ENCODE measurements around the gene FOXN3. TPM values are rescaled to one million over a fixed set of nuclear protein-coding genes. Genes with fewer than 3 reads are reported as not detected.
A peak's percentile ranks its signal among the peaks of the same experiment; 100 is the strongest.

Gene FOXN3
- total RNA-seq, 2 donors from 2014 or later: 61.2 to 84.1 TPM

DNA sequence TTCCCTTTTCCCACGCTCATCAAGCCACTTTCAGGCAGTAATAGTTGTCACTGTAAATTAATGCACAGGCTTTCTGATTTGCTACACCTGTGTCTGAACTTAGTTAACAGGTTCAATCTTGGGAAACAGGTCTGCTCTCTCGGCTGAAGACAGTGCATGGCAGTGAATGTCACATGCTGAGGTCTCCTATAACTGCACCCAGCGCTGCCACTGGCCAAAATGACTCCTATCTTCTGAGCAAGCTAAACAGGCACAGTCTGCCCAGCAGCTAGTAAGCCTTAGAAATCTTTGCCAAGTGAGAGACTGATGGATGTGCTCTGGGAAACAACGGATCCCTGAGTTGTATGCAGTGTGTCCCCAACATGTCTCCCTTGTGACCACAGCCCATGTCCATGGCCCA, 25.2 kb upstream of the FOXN3 start:
- H3K27me3 ChIP-seq (ENCODE audit: control insufficient read depth, insufficient read depth, low read length, poor library complexity, severe bottlenecking): no peaks in the 10 kb centered on the region
- H3K27me3 Mint-ChIP-seq (ENCODE audit: insufficient read depth): no peaks in the 10 kb centered on the region
- H3K4me1 Mint-ChIP-seq: peaks cover 29% of the 10 kb centered on the region
- peak overlapping the region; percentile 81 for H3K27ac Mint-ChIP-seq
- H3K9ac ChIP-seq (ENCODE audit: extremely low read depth, low read length, poor library complexity, severe bottlenecking): no peak overlapping the region
- H3K4me3 Mint-ChIP-seq: no peak overlapping the region
- no peak overlapping the region for H3K27ac ChIP-seq (ENCODE audit: low read depth, low read length)
- H3K36me3 ChIP-seq (ENCODE audit: control insufficient read depth, insufficient read depth, low read length): no peaks in the 10 kb centered on the region
- H3K4me1 ChIP-seq (ENCODE audit: control insufficient read depth, insufficient read depth, low read length): peaks cover 11% of the 10 kb centered on the region
- H3K9me3 ChIP-seq (ENCODE audit: control insufficient read depth, low read length): no peaks in the 10 kb centered on the region
- H3K4me3 ChIP-seq (ENCODE audit: low read length): no peak overlapping the region
- DNase-seq: no peak
- 89 to 97% methylated on average over 3 to 4 of the region's 4 CpGs for WGBS, 2 experiments (ENCODE audit: insufficient coverage in 1 of 2, insufficient read length in 1 of 2)
- H3K36me3 Mint-ChIP-seq (ENCODE audit: low read depth): peaks cover under 1% of the 10 kb centered on the region
- no peaks in the 10 kb centered on the region for H3K9me3 Mint-ChIP-seq
- TF ChIP-seq, protein P1, sequence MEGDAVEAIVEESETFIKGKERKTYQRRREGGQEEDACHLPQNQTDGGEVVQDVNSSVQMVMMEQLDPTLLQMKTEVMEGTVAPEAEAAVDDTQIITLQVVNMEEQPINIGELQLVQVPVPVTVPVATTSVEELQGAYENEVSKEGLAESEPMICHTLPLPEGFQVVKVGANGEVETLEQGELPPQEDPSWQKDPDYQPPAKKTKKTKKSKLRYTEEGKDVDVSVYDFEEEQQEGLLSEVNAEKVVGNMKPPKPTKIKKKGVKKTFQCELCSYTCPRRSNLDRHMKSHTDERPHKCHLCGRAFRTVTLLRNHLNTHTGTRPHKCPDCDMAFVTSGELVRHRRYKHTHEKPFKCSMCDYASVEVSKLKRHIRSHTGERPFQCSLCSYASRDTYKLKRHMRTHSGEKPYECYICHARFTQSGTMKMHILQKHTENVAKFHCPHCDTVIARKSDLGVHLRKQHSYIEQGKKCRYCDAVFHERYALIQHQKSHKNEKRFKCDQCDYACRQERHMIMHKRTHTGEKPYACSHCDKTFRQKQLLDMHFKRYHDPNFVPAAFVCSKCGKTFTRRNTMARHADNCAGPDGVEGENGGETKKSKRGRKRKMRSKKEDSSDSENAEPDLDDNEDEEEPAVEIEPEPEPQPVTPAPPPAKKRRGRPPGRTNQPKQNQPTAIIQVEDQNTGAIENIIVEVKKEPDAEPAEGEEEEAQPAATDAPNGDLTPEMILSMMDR (conservative IDR thresholded peaks at IDR 0.05): no peak

DNA sequence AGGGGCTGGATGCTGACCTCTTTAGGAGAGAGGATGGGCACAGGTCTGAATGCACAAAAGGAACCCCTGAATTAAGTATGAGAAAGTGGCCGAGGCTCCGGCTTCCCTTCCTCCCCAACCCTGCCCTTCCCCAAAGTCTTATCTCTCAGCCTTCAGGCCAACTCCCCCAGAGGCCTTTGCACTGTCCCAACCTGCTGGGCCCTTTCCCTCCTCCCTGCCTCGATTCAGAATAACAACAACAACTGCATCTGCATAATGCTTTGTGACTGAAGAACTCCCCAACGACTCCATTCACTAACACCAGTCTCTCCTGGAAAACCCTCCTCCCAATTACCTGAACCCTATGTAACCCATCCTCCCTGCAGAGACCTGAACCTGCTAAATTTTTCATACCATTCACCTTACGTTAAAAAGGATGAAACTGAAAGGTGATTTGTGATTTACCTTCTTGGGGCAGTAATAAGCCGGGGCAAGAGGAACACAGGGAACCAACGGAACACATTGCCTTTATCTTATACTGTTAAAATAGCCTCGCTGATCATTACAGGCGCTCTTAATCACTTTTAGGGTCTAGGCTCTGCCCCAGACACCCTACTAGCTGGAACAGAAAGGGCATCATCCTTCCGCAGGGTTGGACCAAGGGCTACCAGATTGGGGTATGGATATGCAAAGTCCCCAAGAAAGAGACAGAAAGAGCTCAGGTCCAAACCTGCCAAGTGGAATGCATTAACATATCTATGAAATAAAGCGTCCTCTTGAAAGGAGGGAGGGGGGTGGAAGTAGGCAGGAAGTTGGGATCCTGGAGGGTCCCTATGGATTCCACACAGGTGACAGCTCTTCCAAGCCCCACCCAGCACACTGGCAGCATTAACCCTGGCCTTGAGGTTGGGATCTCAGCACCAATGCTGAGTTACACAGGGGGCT, 24.2 kb upstream of the FOXN3 start:
- WGBS, 2 experiments (ENCODE audit: insufficient coverage in 1 of 2, insufficient read length in 1 of 2): 38 to 48% methylated on average over 8 to 11 of the region's 11 CpGs
- Histone ChIP-seq H3K36me3 (ENCODE audit: control insufficient read depth, insufficient read depth, low read length) (no peaks in the 10 kb centered on the region), H3K9me3 (ENCODE audit: control insufficient read depth, low read length) (no peaks in the 10 kb centered on the region), H3K4me3 (ENCODE audit: low read length) (no peak overlapping the region), H3K27me3 (ENCODE audit: control insufficient read depth, insufficient read depth, low read length, poor library complexity, severe bottlenecking) (no peaks in the 10 kb centered on the region), H3K27ac (ENCODE audit: low read depth, low read length) (no peak overlapping the region), H3K9ac (ENCODE audit: extremely low read depth, low read length, poor library complexity, severe bottlenecking) (no peak overlapping the region), H3K4me1 (ENCODE audit: control insufficient read depth, insufficient read depth, low read length) (peaks cover 11% of the 10 kb centered on the region)
- TF ChIP-seq, protein P1 (conservative IDR thresholded peaks at IDR 0.05): no peak
- H3K4me1 Mint-ChIP-seq: peaks cover 31% of the 10 kb centered on the region
- H3K9me3 Mint-ChIP-seq: no peaks in the 10 kb centered on the region
- H3K27ac Mint-ChIP-seq: peak overlapping the region; percentile 72
- no peaks in the 10 kb centered on the region for H3K27me3 Mint-ChIP-seq (ENCODE audit: insufficient read depth)
- H3K36me3 Mint-ChIP-seq (ENCODE audit: low read depth): peaks cover 4% of the 10 kb centered on the region
- peak; percentile 90 for DNase-seq
- H3K4me3 Mint-ChIP-seq: peak overlapping the region; percentile 20

GRCh38 chr14:89435892-89436656, 19.0 kb upstream of the FOXN3 start:
- TF ChIP-seq, protein P1 (conservative IDR thresholded peaks at IDR 0.05): no peak
- H3K4me3 ChIP-seq (ENCODE audit: low read length): no peak overlapping the region
- H3K9me3 ChIP-seq (ENCODE audit: control insufficient read depth, low read length): no peaks in the 10 kb centered on the region
- Mint-ChIP-seq H3K4me3 (no peak overlapping the region), H3K4me1 (peaks cover 15% of the 10 kb centered on the region), H3K36me3 (ENCODE audit: low read depth) (peaks cover 4% of the 10 kb centered on the region), H3K9me3 (no peaks in the 10 kb centered on the region), H3K27me3 (ENCODE audit: insufficient read depth) (no peaks in the 10 kb centered on the region), H3K27ac (no peak overlapping the region)
- H3K4me1 ChIP-seq (ENCODE audit: control insufficient read depth, insufficient read depth, low read length): no peaks in the 10 kb centered on the region
- WGBS, 2 experiments (ENCODE audit: insufficient coverage in 1 of 2, insufficient read length in 1 of 2): 72 to 80% methylated on average over 4 to 15 of the region's 15 CpGs
- H3K27me3 ChIP-seq (ENCODE audit: control insufficient read depth, insufficient read depth, low read length, poor library complexity, severe bottlenecking): no peaks in the 10 kb centered on the region
- H3K27ac ChIP-seq (ENCODE audit: low read depth, low read length): no peak overlapping the region
- no peaks in the 10 kb centered on the region for H3K36me3 ChIP-seq (ENCODE audit: control insufficient read depth, insufficient read depth, low read length)
- DNase-seq: no peak
- H3K9ac ChIP-seq (ENCODE audit: extremely low read depth, low read length, poor library complexity, severe bottlenecking): no peak overlapping the region
